NT2/D1 (cell line): ENCODE measurements around the gene CD300C.

Source experiments
- SUZ12 ChIP-seq: IDR thresholded peaks from 2 replicates; pipeline ENCODE4 v1.6.1; 2011; ENCODE audit not compliant: insufficient read length, insufficient read depth; ENCODE audit errors: extremely low read depth
- YY1 ChIP-seq: IDR thresholded peaks from 2 replicates; pipeline ENCODE4 v1.6.1; 2011; ENCODE audit not compliant: insufficient read length, insufficient read depth
- ZNF274 ChIP-seq: IDR thresholded peaks from 2 replicates; pipeline ENCODE4 v1.6.1; 2011; ENCODE audit warnings: mild to moderate bottlenecking, low read depth, low read length

DNA sequence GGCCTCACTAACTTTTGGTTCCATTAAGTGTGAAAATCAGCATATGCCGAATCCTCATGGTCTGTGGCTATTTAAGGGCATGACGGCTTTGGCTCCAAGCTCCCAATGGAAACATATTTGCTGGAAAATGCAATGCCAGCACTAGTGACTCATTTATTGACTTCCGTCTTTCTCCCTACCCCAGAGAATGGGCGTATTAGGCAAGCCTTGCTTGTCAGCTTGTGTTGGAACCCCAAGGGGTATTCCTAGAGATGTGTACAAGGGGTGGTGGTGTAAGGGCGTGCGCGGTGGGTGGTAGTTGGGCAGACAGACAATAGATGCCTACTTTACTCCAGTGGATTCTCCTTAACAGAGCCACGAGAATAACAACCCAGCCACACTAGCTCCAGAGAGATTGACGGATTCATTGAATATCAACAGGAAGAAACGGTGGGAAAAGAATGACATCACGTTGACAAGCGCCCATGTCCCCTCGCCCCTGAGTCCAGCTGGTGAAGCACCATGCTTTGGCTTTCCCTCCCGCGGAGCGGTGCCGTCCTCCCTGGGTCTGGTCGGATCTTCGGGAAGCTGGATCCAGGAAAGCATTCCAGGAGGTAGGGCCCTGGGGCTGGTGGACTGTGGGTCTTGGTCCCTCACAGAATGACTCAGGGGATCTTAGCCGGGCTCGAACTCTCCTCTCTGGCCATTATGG, 25.0 kb downstream of the CD300C start:
- no peak for TF ChIP-seq SUZ12
- TF ChIP-seq ZNF274: no peak
- no peak for TF ChIP-seq YY1
